A549 (cell line): Measurements from ENCODE around the gene AFAP1.

Experiments
- CBX8 ChIP-seq: fragments of 200-600 bp; sonication (generic); IDR thresholded peaks from 2 replicates; pipeline ENCODE4 v1.6.1; 2016
- FOSL2 ChIP-seq, 2 experiments: fragments of 450-650 bp in 1 of 2; fragments of >200 bp in 1 of 2; sonication (Bioruptor Twin) in 1 of 2; formaldehyde crosslinking; IDR thresholded peaks; 2 replicates each; pipeline versions ENCODE4 v1.5.0 to v1.6.1; 2016 to 2020; ENCODE audit warnings: mild to moderate bottlenecking in 1 of 2, moderate library complexity in 1 of 2
- MAZ ChIP-seq: fragments of 150-350 bp; IDR thresholded peaks from 2 replicates; pipeline ENCODE4 v1.6.1; 2014; ENCODE audit warnings: antibody characterized with exemption, low read depth, low read length, borderline replicate concordance

GRCh38 chr4:7945709-7946380 is 6.2 kb upstream of the AFAP1 start:
- no peak for TF ChIP-seq FOSL2 (IDR thresholded peaks at IDR 0.05)
- TF ChIP-seq FOSL2 (CRISPR knock-in tag; IDR thresholded peaks at IDR 0.05), result no peak
- TF ChIP-seq MAZ, result no peak
- TF ChIP-seq CBX8, result no peak
